Measurements from ENCODE around the gene SCMH1. TPM values are rescaled to one million over a fixed set of nuclear protein-coding genes. Genes with fewer than 3 reads are reported as not detected.
"Not testable (repeated sequence)": the region's sequence is repeated elsewhere in the genome, so short reads cannot be mapped to it uniquely, and the experiment has no call there.

The SCMH1 gene
- polyA plus RNA-seq, 1 donor = 49.8 TPM

DNA sequence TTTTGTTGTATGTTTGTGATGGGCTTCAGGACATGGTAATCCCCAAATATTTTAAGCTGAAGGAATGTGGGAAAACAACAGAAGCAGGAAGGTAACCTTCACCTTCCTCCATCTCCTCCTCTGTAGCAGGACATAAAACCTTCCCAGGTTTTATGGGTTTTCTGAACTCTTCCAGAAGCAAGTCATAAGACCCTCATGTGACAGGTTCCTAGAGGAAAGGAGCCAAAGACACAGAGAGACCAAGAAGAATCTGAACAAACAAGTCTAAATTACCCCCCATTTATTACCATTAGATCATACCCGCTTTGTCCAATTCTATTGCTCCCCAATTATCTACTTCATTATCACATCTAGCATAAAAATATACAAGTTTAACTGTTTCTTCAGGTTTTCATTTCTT is 28.8 kb downstream of the SCMH1 start:
- no peak for DNase-seq

DNA sequence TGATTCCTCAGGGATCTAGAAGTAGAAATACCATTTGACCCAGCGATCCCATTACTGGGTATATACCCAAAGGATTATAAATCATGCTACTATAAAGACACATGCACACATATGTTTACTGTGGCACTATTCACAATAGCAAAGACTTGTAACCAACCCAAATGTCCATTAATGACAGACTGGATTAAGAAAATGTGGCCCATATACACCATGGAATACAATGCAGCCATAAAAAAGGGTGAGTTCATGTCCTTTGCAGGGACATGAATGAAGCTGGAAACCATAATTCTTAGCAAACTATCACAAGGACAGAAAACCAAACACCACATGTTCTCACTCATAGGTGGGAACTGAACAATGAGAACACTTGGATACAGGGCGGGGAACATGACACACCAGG is 30.5 kb downstream of the SCMH1 start:
- not testable (repeated sequence) for DNase-seq

DNA sequence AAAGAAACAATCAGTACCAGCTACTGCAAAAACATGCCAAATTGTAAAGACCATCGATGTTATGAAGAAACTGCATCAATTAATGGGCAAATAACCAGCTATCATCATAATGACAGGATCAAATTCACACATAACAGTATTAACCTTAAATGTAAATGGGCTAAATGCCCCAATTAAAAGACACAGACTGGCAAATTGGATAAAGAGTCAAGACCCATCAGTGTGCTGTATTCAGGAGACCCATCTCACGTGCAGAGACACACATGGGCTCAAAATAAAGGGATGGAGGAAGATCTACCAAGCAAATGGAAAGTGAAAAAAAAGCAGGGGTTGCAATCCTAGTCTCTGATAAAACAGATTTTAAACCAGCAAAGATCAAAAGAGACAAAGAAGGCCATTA is 35.1 kb downstream of the SCMH1 start:
- not testable (repeated sequence) for DNase-seq

GRCh38 chr1:41200728-41201127 is 41.4 kb downstream of the SCMH1 start:
- no peak for DNase-seq

- no peak for DNase-seq
These were observed 42.7 kb downstream of the SCMH1 start for GRCh38 chr1:41199375-41199774.

- no peak for DNase-seq
These were observed 49.5 kb downstream of the SCMH1 start for GRCh38 chr1:41192456-41193178.

DNA sequence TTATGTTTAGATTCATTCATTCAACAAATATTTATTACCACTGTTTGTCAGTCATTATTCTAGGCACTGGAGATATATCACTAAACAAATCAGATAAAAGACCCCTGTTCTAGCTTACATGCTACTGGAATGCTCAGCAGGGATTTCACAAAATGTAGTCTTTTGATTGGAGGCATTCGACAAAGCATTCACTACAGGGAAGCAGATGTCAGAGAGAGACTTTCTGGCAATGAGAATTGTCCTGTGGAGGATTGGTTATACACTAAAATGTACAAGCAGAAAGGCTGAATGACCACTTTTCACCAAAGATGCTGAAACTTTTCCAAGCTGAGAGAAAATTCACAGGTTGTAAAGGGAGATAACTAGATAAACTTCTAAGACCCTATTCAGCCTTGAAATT is 57.7 kb downstream of the SCMH1 start:
- DNase-seq = no peak

- DNase-seq = not testable (repeated sequence)
These were observed 63.9 kb downstream of the SCMH1 start for GRCh38 chr1:41178230-41178629.

GRCh38 chr1:41175546-41175945 is 66.6 kb downstream of the SCMH1 start:
- DNase-seq = no peak

DNA sequence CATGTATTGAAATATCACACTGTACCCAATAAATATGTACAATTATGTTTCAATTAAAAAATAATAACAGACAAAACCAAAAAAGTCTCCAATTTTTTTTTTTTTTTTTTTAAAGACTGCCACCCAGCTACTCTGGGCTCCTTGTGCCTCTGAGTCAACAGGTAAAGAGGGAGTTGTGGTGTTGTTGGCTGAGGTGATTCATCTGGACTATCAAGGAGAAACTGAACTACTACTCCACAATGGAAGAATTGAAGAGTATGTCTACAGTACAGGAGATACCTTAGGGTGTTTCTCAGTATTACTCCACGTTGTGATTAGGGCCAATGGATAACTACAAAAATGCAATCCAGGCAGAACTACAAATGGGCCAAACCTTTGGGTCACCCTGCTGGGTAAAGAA is 67.9 kb downstream of the SCMH1 start:
- DNase-seq = no peak

DNA sequence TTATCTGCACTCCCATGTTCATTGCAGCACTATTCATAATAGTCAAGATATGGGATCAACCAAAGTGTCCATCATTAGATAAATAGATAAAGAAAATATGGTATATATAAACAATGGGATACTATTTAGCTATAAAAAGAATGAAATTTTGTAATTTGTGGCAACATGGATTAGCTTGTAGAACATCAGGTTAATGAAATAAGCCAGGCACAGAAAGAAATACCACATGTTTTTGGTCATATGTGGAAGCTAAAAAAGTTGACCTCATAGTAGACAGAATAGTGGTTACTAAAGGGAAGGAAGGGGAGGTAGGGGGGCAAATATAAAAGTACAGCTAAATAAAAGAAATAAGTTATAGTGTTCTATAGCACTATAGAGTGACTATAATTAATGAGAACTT is 68.5 kb downstream of the SCMH1 start:
- no peak for DNase-seq

DNA sequence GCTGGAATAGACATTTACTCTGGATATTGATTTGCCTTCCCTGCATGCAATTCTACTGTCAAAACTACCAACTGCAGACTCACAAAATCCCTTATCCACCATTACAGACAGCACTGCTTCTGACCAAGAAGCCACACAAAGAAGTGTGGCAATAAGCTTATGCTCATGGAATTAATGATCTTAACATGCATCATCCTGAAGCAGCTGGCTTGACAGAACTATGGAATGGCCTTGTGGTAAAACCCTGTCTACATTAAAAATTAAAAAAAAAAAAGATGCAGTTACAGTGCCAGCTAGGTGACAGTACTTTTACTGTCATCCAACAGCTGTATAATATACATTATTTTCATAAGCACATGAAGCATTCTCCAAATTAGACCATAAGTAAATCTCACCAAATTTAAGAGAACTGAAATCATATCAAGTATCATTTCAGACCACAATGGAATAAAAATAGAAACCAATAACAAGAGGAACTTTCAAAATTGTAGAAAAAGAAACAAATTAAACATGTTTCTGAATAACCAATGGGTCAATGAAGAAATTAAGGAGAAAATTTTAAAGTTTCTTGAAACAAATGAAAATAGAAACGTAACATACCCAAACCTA is 70.7 kb downstream of the SCMH1 start:
- DNase-seq = no peak

DNA sequence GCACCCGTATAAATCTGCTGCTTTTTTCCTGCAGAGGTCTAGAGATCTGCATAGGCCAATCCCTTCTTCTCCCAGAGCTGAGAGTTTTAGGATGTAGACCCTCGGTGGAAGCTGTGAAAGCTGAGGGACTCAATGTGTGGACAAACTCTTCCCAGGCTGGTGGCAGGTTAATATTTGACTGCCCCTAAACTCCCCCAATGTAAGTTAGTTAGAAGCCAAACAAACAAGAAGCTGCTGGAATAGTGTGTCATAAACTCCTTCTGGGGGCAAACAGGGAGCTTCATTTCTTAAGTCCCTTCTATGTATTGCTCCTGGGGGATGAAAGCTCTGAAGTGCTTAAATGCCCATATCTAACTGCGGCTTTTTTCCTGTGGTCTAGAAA is 72.3 kb downstream of the SCMH1 start:
- DNase-seq = no peak

GRCh38 chr1:41169066-41169798 is 72.9 kb downstream of the SCMH1 start:
- no peak for DNase-seq

GRCh38 chr1:41167667-41168066 is 74.4 kb downstream of the SCMH1 start:
- DNase-seq = no peak

DNA sequence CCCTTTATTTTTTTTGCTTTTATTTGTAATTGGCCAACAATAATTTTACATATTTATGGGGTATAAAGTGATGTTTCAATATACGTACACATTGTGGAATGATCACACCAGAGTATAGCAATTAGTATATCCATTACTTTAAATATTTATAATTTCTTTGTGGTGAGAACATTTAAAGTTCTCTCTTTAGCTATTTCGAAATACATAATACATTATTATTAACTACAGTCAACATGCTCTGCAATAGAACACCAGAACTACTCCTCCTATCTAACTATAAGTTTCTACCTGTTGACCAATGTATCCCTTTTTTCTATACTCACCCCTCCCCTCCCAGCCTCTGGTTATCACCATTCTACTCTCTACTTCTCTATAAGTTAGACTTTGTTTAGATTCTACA is 77.4 kb downstream of the SCMH1 start:
- DNase-seq = no peak

DNA sequence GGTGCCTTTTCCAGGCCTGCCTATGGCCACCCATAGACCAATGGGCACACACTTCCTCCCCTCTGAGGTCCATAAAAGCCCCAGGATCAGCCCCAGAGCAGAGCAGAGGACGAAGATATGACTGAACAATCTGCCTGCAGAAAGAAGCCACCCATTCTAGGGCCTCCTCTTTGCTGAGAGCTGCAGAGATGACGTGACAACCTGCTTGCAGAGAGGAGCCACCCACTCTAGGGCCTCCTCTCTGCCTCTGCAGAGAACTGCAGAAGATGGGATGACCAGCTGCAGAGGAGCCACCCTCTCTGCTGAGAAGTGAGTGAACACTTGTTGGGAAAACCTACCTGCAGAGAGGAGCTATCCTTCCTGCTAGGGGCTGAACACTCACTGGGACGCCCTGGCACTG is 79.7 kb downstream of the SCMH1 start:
- DNase-seq = no peak

DNA sequence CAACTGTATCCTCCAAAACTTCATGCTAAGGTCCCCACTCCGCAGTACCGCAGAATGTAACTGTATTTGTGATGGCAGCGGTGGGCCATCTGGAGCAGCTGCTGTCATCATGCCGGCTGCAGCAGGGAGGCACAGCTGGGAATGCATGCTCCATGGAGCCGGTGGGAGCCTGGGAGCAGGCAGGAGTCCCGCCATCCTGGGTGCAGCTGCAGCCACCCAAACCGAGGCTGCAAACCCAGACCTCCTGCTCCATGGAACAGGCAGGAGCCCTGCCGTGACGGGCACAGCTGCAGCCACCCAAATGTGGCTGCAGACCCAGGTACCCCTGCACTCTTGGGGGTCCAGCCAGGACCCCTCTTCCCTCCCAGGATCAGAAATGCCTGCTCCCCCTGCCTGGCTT is 80.3 kb downstream of the SCMH1 start:
- DNase-seq = no peak

DNA sequence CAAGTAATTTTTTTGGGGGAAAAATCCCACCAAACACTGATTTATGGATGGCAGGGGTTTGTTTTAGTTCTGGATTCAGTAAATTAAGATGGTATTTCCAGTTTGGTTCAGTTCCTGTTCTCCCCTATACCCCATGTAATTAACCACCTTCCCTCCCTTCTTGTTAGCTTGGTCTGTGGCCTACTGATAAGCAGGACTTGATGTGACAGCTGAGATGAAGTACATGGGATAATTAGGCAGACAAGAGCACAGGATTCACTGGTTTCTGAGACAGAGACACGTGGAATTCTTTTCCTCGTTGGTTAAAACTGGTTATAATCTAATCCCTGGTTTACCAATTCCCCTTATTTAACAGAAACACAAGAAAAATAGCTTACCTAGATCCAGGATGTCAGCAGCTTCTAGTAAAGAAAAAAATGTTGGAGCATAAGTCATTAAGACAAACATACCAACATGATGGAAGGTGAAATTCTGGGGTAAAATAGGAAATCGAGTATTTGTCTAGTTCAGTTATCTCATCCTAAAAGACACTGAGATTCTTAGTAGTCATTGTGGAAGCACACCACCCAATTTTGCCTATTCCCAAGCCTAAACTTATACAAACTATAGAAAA is 81.5 kb downstream of the SCMH1 start:
- DNase-seq = no peak

DNA sequence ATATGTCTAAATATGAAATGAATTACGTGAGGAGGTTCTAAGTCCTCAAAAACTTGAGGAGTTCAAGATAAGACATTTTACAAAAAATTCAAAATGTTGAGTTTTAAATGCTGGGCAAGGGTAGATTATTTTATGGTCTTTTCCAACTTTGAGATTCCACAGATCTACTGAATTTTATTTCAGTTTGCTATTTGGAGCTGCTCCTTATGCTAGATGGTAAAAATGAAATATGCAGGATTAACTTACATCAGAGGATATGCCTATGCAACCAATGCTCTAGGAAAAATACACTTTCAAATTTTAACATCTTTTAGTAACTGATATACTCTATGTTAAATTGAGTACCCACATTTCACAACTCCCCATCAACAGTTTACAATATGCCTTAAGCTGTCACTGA is 83.1 kb downstream of the SCMH1 start:
- DNase-seq = no peak

DNA sequence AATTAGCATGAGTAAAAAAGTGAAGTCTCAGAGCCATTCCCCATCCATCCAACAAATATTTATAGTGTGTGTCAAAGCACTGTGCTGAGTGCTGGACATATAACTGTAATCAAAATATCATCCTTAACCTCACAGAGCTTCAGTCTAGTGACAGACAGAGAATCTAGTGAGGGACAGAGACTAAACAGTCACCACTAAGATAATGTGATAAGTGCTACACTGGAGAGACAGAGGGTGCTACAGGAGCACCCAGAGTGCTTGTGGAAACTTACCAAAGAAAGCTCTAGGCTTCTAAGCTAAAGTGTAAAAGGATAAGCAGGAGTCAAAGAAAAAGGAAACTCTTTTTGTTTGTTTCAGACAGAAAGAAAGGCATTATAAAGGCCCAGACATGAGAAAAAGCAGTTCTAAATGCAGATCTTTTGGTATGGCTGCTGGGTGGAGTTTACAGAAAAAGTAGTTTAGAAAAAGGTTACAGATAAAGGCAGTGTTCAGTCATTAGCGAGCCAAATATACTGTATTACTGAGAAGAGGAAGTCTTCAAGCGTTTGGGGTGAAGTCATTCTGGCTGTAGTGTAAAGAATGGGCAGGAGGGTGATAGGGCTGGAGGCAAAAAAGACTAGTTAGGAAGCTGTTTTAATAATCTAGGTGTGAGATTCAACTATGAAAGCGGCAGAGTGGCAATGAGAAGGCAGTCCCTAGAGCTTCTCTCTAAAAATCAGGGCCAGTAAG is 83.8 kb downstream of the SCMH1 start:
- DNase-seq = no peak

DNA sequence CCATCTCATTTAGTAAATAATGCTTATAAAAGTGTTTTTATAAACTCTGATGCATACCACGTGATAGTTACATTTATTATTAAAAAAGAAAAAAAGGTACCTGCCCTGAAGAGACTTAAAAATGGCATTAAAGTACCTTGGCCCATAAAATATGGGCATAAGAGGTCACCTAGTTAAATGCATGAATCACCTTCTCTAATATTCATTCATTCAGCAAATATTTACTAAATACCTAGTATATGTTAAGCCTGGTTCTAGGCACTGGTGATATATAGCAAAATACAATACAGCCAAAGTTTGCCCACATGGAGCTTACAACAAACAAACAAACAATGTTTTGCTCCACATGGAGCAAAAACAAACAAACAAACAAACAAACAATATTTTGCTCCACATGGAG is 87.0 kb downstream of the SCMH1 start:
- no peak for DNase-seq
